ENCODE results near the gene PCDHGB2. TPM values are rescaled to one million over a fixed set of nuclear protein-coding genes. Genes with fewer than 3 reads are reported as not detected.
A peak's percentile ranks its signal among the peaks of the same experiment; 100 is the strongest.

Gene PCDHGB2
- total RNA-seq, 4 donors from 2014 or later: 2.1 to 12.7 (median 3.2) TPM

- peaks cover 15% of the 10 kb centered on the region for H3K27me3 ChIP-seq
- H3K4me1 ChIP-seq: no peaks in the 10 kb centered on the region
- TF ChIP-seq EP300 (IDR thresholded peaks at IDR 0.05; ENCODE audit: low read depth): no peak
- TF ChIP-seq POLR2AphosphoS5 (IDR thresholded peaks at IDR 0.05): no peak
- no peak for TF ChIP-seq POLR2A (IDR thresholded peaks at IDR 0.05)
- TF ChIP-seq CTCF (IDR thresholded peaks at IDR 0.05): no peak
- no peak for DNase-seq
- in situ Hi-C loops (cut with MboI; ENCODE audit: low pct_ligation_motif_present in 1 of 4, low pct_unique_long_range_greater_than_20kb in 1 of 4, low sequenced_read_pairs in 3 of 4): loop anchor here in 1 of 4 donors (25.0 kb wide), 1 partner anchor 211 kb away; no protein-coding TSS in a partner anchor
- no peaks in the 10 kb centered on the region for H3K36me3 ChIP-seq
- no peak overlapping the region for H3K27ac ChIP-seq
- 87% methylated on average over 35 of the region's 36 CpGs; no CpG with 5 or more reads in 1 of the 2 donors for WGBS, 2 donors (ENCODE audit: low coverage in 1 of 2)
- no peak overlapping the region for H3K4me3 ChIP-seq
- intact Hi-C loops (cut with DNase I; ENCODE audit: low total_unique reads): no loop called here
- H3K9me3 ChIP-seq: peaks cover 22 to 65% of the 10 kb centered on the region in 2 donors
Measured at GRCh38 chr5:141351591-141351990, 8.2 kb upstream of the PCDHGB2 start.

- WGBS, 2 donors (ENCODE audit: low coverage in 1 of 2): 26 to 44% methylated on average over 2 to 29 of the region's 29 CpGs
- H3K4me1 ChIP-seq: no peaks in the 10 kb centered on the region
- peak within 1 kb of the TSS in 1 of 4 donors; percentile 29 for H3K4me3 ChIP-seq
- intact Hi-C loops (cut with DNase I; ENCODE audit: low total_unique reads): no loop called here
- H3K27ac ChIP-seq: no peak within 1 kb of the TSS
- in situ Hi-C loops (cut with MboI; ENCODE audit: low pct_ligation_motif_present in 1 of 4, low pct_unique_long_range_greater_than_20kb in 1 of 4, low sequenced_read_pairs in 3 of 4): loop anchor here in 1 of 4 donors (25.0 kb wide), 1 partner anchor 207 kb away; no protein-coding TSS in a partner anchor
- H3K27me3 ChIP-seq: peaks cover 15% of the 10 kb centered on the region
- no peak for DNase-seq
- TF ChIP-seq EP300 (IDR thresholded peaks at IDR 0.05; ENCODE audit: low read depth): no peak
- TF ChIP-seq CTCF (IDR thresholded peaks at IDR 0.05): peak in 3 of 5 experiments; percentile 16 to 27 (median 23)
- peaks cover 40 to 76% of the 10 kb centered on the region in 2 donors for H3K9me3 ChIP-seq
- no peaks in the 10 kb centered on the region for H3K36me3 ChIP-seq
Measured at GRCh38 chr5:141354900-141355469, 4.8 kb upstream of the PCDHGB2 start, which contains the start of gene PCDHGA4. PCDHGA4 (plus strand) TSS chr5:141355021; CDS start chr5:141355108, 87 bp downstream.

GRCh38 chr5:141355641-141356040 is 4.2 kb upstream of the PCDHGB2 start:
- no peak overlapping the region for H3K4me3 ChIP-seq
- no peak overlapping the region for H3K27ac ChIP-seq
- no peaks in the 10 kb centered on the region for H3K4me1 ChIP-seq
- WGBS, 2 donors (ENCODE audit: low coverage in 1 of 2): 77 to 85% methylated on average over 20 to 24 of the region's 24 CpGs
- H3K27me3 ChIP-seq: peaks cover 18% of the 10 kb centered on the region
- intact Hi-C loops (cut with DNase I; ENCODE audit: low total_unique reads): no loop called here
- in situ Hi-C loops (cut with MboI; ENCODE audit: low pct_ligation_motif_present in 1 of 4, low pct_unique_long_range_greater_than_20kb in 1 of 4, low sequenced_read_pairs in 3 of 4): loop anchor here in 1 of 4 donors (25.0 kb wide), 1 partner anchor 207 kb away; no protein-coding TSS in a partner anchor
- no peaks in the 10 kb centered on the region for H3K36me3 ChIP-seq
- H3K9me3 ChIP-seq: peaks cover 43 to 77% of the 10 kb centered on the region in 2 donors
- TF ChIP-seq CTCF (IDR thresholded peaks at IDR 0.05) (no peak), EP300 (IDR thresholded peaks at IDR 0.05; ENCODE audit: low read depth) (no peak), POLR2AphosphoS5 (IDR thresholded peaks at IDR 0.05) (no peak), POLR2A (IDR thresholded peaks at IDR 0.05) (no peak)
- no peak for DNase-seq

- Histone ChIP-seq H3K4me1 (no peaks in the 10 kb centered on the region), H3K27ac (no peak overlapping the region), H3K4me3 (no peak overlapping the region), H3K9me3 (peaks cover 42 to 79% of the 10 kb centered on the region in 2 donors), H3K27me3 (peaks cover 13% of the 10 kb centered on the region), H3K36me3 (no peaks in the 10 kb centered on the region)
- WGBS, 2 donors (ENCODE audit: low coverage in 1 of 2): 75 to 76% methylated on average over 5 of the region's 5 CpGs
- intact Hi-C loops (cut with DNase I; ENCODE audit: low total_unique reads) (no loop called here), in situ Hi-C loops (cut with MboI; ENCODE audit: low pct_ligation_motif_present in 1 of 4, low pct_unique_long_range_greater_than_20kb in 1 of 4, low sequenced_read_pairs in 3 of 4) (loop anchor here in 1 of 4 donors (25.0 kb wide), 1 partner anchor 206 kb away; no protein-coding TSS in a partner anchor)
- TF ChIP-seq CTCF (IDR thresholded peaks at IDR 0.05) (no peak), POLR2AphosphoS5 (IDR thresholded peaks at IDR 0.05) (no peak), EP300 (IDR thresholded peaks at IDR 0.05; ENCODE audit: low read depth) (no peak), POLR2A (IDR thresholded peaks at IDR 0.05) (no peak)
- DNase-seq: no peak
Measured at GRCh38 chr5:141356133-141356532, 3.7 kb upstream of the PCDHGB2 start.

All from transverse colon (tissue), 4 donors.